ENCODE measurements around the gene PLA2G15.

The PLA2G15 gene

DNA sequence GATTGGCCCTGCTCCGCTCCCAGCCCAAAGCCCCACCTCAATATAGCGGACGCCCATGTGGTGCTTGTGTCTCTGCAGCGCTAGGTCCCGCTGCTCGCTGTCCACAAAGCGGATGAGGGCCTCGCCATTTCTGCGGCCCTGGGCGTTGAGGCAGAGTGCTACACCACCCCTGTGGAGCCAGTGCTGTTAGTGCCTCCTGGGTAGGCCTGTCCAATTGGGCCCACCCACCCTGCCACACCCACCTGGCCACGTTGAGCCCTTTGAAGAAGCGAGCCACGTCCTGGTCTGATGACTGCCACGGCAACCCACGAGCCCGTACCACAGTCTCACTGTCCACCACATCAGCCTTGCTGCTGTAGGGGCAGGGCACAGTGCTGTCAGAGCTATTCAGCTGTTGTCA is 12.8 kb upstream of the PLA2G15 start:
- no peak for DNase-seq (ENCODE audit: low read depth, low spot score)

DNA sequence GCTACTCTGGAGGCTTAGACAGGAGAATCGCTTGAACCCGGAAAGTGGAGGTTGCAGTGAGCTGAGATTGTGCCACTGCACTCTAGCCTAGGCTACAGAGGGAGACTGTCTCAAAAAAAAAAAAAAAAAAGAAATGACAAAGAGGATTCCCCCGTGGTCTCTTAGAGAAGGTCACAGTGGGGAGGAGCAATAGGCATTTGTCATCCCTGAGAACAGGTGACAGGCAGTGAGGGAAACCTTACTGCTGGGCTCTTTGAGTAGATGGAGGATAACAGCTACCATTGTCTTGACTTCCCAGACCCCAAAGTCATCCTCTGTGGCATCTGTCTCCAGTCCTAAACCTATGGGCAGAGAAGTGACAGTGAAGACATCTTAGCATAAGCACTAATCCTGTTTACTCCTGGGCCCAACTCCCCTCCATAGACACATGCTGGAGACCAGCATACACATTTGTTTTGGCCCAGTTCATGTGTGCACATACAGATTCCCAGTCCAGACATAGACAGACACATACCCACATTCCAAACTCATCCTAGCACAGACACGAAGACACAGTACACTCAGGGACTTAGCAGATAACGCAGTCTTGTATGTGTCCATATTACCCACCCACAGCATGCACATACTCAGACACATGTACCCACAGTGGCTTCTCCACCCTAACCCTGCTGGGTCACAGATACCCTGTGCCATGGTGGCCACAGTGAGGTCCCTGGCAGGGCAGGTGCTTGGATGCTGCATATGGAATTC is 11.9 kb upstream of the PLA2G15 start:
- no peak for DNase-seq (ENCODE audit: low read depth, low spot score)

DNA sequence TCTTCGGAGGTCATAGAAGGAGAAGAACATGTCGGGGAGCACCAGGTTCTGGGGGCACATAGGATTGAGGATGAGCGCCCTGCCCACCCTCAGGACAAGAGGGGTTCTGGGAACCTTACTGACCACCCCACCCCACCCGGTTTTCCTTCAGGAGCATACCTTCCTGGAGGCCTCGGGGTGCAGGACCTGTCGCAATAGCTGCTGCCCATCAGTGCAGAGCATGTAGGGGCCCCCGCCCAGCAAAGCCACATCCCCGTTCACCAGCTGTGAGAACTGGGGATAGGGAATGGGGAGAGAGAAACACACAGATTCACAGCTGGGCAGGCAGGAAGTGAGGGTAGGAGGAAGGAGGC is 11.4 kb upstream of the PLA2G15 start:
- no peak for DNase-seq (ENCODE audit: low read depth, low spot score)

DNA sequence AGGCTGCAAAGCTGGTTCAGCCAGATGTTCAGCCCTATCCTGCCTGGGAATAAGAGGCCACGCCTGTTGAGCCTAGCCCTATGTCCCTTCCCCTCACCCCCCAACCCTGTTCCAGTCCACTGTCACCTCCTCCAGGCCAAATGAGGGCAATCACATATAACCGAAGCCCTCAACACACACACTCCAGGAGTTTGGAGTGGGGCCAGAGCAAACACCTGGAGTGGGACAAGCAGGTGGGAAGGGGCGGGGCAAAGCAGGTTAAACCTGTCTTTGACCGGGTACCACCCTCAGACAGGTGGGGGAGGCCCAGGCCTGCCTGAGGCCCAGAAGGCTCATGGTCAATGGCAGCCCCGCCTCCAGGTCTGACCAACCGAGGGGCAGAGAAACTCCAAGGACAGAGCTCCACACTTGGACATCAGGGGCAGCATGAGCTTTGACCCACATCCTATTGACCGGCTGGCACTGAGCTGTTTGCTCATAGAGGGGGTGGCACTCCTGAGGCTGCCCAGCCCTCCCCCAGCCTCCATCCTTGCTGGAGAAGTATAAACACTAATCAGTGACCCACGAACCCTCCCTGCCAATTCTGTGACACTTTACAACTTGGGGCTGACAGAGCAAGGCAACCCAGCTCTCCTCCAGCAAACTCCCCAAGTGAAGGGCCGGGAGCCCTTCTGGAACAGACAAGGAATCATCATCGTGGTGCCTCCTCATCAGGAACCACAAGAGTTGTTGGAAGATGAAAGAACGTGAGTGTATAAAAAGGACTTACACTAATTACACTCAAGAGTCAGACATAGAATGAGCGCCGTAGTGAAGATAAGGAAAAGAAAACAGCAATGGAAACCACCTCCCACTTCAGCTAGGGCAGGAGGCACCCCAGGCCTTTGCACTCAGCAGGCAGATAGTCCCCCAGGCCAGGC is 10.7 kb upstream of the PLA2G15 start:
- no peak for DNase-seq (ENCODE audit: low read depth, low spot score)

DNA sequence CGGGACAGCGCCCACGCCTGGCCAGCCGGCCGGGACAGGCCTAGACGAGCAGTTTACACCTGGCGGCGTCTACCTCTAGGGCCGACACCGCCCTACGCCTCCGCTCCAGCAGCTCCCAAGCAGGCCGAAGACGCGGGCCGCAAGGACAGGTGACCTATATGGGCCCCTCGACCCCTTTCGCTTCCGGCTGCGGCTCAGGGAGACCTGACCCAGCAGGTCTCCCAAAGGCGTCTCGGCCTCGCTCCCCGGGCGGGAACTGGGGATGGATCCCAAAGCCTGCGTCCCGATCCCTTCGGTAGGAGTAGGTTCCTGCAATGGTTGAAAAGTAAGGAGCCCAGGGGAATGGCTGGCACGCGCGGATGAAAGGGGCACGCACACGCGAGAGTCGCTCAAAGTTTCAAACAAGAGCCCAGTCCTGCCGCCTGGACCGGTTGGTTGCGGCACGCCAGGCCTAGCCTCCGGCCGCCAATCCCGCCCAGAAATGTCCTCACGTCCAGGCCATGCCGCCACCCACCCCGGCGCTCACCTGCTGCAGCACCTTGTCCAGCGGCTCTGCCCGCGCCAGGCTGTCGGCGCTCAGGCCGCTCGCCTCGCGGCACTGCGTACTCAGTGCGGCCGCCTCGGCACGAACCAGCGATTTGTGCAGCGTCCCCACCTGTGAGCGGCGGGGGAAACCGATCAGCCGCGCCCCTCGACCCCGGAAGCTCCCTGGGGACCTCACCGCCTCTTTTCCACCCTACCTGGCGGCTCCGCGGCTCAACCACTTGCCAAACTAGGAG is 9.9 kb upstream of the PLA2G15 start:
- no peak for DNase-seq (ENCODE audit: low read depth, low spot score)

DNA sequence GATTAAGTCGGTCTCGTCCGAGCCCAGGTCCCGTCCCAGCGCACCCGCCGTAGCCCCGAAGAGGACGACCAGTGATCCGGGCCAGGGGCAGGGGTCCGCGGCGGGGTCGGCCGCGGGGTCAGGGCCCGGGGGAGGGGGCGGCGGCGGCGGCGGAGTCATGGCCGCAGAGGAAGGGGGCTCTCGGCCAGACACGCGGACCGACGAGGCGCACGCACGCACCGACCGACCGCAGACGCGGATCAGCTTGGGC is 9.4 kb upstream of the PLA2G15 start, which contains the start of gene ESRP2:
Gene ESRP2 (minus strand): TSS at position 241 of the 250 bp plus-strand sequence. CDS start 82 bp downstream, at position 159.
- DNase-seq (ENCODE audit: low read depth, low spot score) = no peak

DNA sequence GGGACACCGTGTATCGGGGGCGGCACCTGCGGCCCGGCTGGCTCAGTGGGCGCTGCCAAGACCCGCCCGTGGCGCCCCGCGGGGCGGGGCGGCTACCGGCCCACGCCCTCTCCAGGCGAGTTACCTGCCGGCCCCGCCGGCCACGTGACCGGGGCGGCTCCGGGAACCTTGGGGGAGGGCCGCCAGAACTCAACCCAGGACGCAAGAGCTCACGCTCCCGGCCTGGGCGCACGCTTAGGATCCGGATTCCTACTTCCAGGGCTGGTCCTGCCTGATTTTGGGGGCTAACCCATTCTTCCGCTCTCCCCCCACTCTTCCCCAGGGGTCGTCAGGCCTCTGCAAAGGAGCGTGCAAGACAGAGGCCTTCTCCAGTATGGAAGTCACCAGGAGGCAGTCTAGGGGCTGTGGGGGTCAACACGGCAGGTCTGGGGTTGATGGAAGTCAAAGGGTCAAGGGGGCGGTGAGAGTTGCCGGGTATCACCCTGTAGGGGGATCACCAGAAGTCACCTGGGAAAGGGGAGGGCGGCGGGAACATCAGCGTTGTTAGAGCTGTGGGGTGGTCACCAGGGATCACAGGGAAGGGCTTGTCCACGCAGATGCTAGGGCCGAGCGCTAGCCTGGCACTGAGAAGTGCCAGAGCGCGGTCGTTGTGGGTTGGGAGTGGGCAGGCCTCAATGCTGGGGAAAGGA is 8.9 kb upstream of the PLA2G15 start:
- DNase-seq (ENCODE audit: low read depth, low spot score) = no peak

DNA sequence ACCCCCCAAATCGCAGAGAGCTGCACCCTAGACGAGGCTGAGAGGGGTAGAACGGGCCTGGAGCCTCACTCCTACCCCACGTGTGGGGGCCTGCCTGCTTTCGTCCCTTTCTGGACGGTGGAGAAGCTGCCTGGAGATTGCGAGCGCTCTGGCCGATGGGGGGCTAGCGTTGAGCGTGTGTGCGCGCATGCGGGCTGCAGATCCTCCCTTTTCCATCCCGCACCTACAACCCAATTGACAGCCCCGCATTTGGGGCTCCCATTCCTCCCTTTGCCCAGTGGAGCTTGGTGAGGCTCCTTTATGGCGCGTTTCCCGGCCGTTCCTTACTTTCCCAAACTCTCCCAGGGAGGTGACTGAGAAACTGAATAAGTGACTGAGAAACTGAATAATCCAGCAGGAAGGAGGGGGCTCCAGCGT is 8.3 kb upstream of the PLA2G15 start:
- DNase-seq (ENCODE audit: low read depth, low spot score) = no peak

DNA sequence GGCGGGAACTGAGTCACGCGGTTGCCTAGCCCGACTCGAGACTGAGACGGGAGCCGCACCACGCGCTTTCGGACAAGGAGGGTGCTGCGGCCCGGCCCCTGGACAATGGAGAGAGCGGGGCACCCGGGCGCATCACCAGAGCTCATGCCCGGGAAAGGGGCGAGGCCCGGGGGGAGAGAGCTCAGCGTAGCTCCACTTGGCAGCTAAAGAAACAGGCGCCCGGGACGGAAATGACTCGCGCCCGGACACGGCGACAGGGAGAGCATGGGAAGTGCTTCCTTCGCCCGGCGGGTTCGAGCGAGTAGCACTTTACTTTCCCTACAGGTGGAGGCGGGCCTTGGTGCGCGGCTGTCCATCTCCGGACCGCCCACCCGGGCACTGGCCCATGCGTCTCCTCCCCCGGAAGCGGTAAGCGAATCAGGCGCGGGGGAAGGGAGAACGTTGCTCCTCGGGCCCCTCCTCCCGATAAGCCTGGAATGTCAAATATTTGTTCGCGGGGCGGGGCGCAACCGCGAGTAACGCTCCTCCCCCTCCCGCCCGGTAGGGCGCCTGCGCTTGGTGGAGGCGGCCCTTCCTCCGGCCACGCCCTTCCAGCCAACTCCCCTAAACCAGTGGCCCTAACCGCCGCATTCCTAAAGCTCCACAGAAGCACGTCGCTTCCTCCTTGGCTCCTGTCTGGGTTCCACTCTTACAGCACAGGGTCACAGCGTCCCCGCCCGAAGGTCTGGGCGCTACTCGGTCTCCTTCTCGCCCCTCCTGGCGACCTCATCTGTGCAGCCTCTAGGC is 7.7 kb upstream of the PLA2G15 start:
- DNase-seq (ENCODE audit: low read depth, low spot score) = peak; percentile 75

DNA sequence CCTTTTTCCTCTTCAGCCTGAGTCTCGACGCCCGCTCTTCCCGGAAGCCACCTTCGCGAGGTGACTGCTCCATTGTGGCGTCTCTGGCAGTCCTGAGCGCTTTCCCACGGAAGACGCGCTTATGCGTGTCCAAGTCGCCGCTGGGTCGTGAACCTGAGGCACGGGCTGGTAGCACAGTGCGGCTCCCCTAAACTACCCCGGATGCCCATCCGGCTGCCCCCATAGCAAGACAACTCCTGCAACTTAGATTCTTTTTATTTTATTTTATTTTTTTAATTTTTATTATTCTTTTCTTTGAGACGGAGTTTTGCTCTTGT is 7.2 kb upstream of the PLA2G15 start:
- DNase-seq (ENCODE audit: low read depth, low spot score) = no peak

DNA sequence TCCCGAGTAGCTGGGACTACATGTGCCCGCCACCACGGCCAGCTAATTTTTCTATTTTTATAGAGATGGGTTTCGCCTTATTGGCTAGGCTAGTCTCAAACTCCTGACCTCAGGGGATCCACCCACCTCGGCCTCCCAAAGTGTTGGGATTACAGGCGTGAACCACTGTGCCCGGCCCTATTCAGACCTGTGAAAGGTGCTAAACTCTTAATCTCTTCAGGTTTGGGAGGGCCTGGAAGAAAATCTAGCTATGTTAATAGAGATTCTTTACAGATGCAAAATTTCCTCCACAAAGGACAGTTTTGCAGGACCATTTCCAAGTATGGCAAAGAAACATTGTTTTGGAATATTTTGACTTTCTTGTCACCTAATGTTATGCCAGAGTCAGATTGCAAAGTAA is 3.1 kb upstream of the PLA2G15 start:
- no peak for DNase-seq (ENCODE audit: low read depth, low spot score)

DNA sequence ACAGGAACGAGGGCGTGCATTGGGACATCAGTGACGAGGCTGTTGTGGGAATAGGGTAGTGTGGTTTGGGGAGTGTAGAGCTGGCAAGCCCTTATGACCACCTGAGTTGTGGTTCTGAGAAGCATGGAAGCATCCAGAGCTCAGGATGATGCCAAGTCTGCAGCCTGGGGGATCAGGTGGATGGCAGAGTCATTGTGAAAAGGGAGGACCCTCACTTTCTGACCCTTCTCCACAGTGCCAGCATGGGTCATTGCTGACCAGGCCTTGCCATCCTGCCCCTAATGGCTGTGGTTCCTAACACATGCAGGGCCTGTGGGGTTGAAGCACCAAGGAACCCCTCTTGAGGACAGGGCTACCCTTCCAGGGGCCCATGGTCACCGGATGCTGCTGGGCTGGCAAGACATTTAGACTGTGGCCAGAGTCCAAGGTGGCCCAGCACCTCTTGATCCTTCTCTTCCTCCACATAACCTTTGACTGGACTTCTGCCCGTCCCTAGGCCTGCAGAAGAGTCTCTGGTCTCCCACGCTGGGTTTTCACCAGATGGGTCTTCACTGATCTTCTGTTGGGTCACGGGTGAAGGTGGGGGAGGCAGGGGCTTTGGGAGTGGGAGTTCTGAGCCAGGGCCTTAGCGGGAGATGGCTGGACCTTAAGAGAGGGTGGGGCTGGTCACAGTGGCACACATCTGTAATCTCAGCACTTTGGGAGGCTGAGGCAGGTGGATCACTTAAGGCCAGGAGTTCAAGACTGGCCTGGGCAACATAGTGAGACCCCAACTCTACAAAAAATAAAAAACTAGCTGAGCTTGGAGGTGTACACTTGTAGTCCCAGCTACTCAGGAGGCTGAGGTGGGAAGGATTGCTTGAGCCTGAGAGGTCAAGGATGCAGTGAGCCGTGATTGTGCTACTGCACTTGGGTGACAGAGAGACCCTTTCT is 2.0 kb upstream of the PLA2G15 start:
- no peak for DNase-seq (ENCODE audit: low read depth, low spot score)

DNA sequence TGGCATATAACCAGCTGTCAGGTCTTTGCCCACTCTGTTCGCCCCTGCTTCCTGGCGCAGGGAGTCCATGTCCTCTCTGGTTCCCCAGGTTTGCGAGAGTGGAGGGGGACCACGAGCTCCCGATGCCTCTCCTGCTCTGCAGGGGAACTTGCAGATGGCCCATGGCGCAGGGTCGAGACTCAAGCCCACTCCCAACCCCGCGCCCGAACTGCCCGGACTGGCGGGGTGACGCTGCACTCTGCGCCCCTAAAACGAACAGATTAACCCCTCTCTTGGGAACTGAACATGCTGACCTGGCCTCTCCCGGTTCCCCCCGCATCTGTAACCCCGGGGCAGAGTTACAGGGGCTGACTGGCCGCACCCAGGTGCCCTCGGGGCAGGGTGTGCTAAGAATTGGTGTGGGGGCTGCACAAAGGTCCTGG is 681 bp upstream of the PLA2G15 start:
- DNase-seq (ENCODE audit: low read depth, low spot score) = no peak

DNA sequence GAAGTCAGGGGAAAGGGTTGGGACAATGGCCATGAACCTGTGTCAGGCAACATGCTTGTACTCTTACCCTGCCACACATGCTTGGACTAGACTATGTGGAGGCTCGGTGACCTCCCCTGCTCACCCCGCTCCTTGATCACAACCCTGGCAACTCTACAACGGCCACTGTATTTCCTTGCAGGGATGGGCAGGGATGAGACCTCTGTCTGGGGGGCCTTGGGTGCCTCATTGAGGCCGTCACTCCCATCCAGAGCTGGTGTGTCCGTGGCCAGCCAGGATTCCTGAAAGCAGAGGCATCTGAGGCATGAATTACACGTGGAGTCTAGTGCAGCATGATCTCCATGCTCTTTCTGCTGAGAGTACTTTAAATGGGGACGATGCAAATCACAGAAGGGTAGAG is 948 bp downstream of the PLA2G15 start:
- DNase-seq (ENCODE audit: low read depth, low spot score) = no peak

DNA sequence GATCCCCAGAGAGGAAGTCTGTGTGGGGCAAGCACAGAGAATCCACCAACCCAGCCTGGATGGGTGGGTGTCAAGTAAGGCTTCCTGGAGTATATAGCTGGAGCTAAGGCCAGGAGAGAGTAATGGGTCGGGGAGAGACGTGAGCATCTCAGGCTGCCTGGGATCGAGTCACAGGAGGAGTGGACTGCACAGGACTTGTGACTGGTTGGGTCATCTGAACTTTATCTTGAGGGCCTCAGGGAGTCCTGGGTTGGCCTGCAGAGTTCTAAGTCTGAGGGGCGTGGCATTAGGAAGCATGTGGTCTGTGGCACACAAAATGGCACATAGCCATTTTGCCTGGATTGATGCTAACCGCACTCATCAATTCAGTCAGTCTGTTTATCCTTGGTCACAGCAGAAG is 1.5 kb downstream of the PLA2G15 start:
- DNase-seq (ENCODE audit: low read depth, low spot score) = no peak

DNA sequence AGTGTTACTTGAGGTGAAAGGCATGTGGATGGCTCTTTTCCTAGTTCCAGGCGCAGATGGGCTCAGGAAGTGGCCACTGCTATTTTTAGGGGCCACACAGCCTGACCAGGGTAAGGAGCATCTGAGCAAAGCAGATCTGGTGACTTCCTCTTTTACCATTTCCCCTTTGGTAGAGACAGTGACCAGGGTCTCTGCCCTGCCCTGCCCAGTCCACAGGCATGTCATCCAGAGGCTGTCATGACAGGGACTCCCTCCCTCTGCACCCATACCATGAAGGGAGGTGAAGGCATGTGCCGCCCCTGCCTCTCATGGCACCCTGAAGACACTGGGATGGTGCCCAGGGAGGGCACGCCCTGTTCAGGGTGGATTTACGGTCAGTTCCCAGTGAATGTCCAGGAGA is 2.2 kb downstream of the PLA2G15 start:
- no peak for DNase-seq (ENCODE audit: low read depth, low spot score)

DNA sequence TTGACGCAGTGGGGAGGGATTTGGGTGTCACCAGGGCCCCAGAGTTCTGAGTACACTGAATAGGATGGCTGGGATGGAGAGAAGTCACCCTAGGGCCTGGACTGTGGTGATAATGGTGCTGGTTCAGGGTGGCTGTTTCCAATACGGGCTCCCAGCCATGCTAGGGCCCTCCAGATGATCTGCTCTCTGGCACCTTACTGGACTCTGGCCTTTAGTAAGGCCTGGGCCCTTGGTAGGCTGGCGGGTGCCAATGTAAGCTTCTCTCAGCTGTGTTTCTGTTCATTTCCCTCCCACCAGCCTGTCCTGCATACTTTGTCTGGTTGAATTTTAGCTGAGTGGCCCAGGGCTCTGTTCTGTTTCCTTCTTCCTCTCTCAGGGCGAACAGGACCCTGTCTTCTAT is 2.8 kb downstream of the PLA2G15 start:
- no peak for DNase-seq (ENCODE audit: low read depth, low spot score)

DNA sequence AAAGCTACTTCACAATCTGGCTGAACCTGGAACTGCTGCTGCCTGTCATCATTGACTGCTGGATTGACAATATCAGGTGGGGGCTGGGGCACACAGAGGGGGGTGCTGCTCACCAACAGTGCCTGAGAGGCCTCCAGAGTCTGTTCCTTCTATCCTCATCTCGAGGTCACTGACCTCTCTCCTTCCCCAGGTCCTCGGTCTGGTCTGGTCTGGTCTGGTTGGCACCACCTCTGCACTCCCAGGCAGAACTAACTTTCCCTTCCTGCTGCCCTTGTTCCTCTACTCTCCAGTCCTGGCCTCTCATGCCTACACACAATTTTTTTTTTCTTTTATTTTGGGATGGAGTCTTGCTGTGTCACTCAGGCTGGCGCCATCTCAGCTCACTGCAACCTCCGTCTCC is 4.2 kb downstream of the PLA2G15 start:
- no peak for DNase-seq (ENCODE audit: low read depth, low spot score)

DNA sequence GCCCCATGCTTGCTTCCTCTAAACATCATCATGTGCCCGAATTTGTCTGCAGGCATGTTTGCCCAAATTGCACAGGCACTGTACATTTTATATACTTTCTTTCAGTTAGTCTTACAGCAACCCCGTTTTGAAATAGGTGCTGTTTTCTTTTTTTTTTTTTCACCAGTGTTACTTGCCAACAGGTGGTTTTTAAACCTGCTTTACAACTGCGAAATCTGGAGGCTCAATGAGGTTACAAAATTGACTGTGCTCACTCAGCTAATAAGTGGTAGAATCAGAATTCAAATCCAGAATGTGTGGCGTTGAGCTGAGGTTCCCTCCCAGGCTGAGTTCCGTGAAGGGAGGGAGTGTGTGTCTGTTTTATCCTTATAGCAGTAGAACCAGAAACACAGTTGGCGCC is 5.8 kb downstream of the PLA2G15 start:
- DNase-seq (ENCODE audit: low read depth, low spot score) = no peak

DNA sequence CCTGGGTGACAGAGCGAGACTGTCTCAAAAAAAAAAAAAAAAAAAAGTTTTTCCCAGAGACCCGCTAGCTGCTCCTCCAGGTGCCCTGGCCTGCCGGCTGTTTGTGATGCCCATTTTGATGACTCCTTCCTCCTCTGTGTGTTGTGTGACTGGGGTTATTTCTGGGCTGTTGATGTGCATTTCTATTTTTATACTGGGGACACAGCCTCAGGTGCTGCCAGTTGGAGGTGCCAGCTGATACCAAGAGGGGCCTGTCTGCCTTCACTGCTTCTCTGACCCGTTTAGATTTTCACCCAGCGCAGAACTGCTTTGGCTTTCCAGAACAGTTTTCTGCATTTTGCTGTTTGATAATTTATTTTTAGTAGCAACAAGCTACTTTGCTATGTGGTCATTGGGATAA is 6.7 kb downstream of the PLA2G15 start:
- no peak for DNase-seq (ENCODE audit: low read depth, low spot score)

Data from activated naive CD8-positive, alpha-beta T cell treated with anti-CD3 and anti-CD28 coated beads, Interleukin-2, amount 50 U/mL, for 16 hours (primary cell).